HG03571 (cell line): ENCODE data around the gene AUTS2.

Experiments
- ATAC-seq: cut with Tn5 transposase; IDR thresholded peaks from one replicate; pipeline ENCODE4 v1.9.1; 2021; ENCODE audit not compliant: unreplicated experiment

The AUTS2 gene

DNA sequence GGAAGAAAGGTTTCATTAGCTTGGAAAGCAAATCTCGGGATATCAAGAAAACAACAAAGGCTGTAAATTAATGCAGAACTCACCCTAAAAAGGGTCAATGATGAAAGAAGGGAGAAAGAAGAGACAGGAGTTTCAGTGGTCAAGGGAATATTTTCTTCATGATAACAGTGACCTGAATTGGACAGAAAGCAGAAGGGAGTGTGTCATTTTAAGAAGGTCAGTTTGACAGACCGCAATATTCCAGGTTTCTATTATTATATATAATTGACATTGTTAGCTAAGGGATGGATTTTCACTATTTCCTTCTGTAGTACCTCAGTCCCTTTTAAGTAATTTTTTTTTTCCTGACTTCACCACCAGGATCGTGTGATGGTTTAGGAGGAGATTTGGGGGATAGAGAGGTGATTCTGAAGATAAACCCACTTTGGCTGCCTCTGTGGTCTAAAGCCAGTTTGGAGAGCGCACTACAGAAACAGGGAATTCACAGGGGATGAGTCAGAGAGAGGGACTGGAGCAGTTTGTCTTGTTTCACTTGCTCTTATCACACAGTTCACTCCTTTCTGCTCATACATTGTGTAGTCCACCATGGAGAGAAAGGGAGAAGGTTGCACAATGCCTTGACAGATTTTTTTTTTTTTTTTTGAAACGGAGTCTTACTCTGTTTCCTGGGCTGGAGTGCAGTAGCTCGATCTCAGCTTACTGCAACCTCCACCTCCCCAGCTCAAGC is 417.9 kb downstream of the AUTS2 start:
- ATAC-seq, result no peak

DNA sequence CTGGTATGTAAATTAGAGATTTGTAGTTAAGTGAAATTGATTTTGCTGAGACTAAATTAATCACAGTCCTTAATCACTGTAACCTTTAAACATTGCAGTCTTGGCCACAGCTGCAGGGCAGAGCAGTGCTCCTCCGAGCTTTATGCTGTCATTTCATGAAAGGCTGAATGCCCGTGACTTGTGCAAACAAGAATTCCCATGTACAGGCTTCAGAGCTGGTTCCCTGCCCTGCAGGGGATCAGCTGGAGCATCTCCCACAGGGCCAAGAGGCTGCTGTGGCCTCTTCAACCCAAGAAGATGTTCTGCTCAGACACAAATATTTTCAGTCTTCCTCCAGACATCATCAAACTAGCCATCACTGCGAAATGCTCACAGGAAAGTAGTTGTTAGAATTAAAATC is 419.1 kb downstream of the AUTS2 start:
- no peak for ATAC-seq

- ATAC-seq, result no peak
Observed at GRCh38 chr7:70018700-70019099, 420.4 kb downstream of the AUTS2 start.

GRCh38 chr7:70027867-70028266 is 429.6 kb downstream of the AUTS2 start:
- ATAC-seq, result no peak

GRCh38 chr7:70028620-70029019 is 430.3 kb downstream of the AUTS2 start:
- ATAC-seq, result no peak

GRCh38 chr7:70029993-70030392 is 431.7 kb downstream of the AUTS2 start:
- ATAC-seq, result no peak

- ATAC-seq, result no peak
Observed at GRCh38 chr7:70030745-70031144, 432.5 kb downstream of the AUTS2 start.

- ATAC-seq, result no peak
Observed at GRCh38 chr7:70031245-70031644, 433.0 kb downstream of the AUTS2 start.

- no peak for ATAC-seq
Observed at GRCh38 chr7:70032649-70033048, 434.4 kb downstream of the AUTS2 start.

DNA sequence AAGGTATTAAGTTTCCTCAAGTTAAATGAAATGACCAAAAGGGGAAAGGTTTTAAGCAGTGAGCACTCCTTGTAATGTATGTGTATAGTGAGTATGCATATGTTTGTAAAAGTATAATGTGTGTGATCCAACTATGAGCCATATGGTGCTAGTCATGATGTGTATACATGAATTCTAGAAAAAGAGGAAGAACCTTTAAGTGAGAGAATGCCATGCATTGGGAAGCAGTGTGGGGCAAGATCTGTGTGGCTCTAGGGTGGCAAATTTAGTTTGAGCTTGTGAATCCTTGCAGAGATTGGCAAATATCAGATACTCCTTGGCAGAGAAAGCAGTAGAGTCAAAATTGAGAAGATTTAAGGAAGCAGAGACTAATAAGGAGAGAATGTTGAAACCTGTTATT is 435.0 kb downstream of the AUTS2 start:
- ATAC-seq, result no peak

GRCh38 chr7:70034999-70035398 is 436.7 kb downstream of the AUTS2 start:
- no peak for ATAC-seq

- ATAC-seq, result no peak
Observed at GRCh38 chr7:70035519-70035918, 437.2 kb downstream of the AUTS2 start.

- no peak for ATAC-seq
Observed at GRCh38 chr7:70035955-70036354, 437.7 kb downstream of the AUTS2 start.

DNA sequence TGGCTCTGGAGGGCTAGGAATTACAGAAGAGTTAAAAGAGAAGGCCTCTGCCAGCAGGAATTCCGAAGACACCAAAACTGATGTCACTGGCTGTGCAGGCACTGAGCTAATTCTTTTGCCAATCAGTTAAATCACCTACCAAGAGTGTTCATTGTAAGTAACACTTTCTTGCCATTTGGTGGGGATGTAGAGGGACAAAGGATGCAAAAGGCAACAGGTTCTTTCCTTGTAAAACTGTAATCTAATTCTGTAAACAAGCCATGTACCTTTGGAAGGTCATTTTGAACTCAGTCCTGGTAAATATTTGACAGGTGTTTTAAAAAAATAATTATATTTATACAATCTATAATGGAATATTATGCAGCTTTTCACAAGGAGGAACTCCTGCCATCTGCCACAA is 438.4 kb downstream of the AUTS2 start:
- no peak for ATAC-seq

DNA sequence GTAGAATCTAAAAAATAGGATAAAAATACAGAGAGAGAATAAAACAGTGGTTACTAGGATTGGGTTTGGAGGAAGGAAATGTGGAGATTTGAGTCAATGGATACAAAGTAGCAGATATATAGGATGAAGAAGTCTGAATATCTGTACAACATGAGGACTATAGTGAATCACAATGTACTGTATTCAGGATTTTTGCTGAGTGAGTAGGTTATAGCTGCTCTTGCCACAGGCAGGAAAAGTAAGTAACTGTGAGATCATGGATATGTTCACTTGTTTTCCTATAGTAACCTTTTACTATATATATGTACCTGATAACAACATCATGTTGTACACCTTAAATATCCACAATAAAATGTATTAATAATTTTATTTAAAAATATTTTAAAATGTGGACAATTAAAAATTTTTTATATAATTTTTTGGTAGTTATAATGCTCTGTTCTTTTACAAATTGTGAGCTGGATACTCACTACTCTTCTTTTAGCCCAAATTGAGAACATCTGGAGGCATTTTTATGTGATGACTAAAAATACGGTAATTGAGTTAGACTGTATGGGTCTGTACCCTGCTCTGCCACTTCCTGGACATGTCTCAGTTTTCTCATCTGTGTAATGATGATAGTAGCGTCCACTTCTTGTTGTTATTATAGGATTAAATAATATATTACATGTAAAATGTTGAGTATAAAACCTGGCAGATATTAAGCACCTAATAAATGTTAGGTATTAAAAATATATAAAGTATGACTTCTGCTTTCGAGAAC is 439.1 kb downstream of the AUTS2 start:
- no peak for ATAC-seq

DNA sequence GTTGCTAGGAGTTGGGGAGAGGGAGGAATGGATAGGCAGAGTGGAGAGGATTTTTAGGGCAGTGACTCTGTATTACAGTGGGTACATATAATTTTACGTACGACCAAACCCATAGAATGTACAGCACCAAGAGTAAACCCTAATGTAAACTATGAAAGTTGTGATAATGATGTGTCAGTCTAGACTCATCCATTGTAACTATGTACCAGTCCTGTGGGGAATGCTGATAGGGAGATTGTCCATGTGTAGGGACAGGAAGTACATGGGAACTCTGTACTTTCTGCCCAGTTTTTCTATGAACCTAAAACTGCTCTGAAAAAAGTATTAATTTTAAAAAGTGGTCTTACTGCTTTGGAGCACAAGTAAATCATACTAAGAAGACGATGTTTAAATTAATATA is 441.8 kb downstream of the AUTS2 start:
- ATAC-seq, result no peak

DNA sequence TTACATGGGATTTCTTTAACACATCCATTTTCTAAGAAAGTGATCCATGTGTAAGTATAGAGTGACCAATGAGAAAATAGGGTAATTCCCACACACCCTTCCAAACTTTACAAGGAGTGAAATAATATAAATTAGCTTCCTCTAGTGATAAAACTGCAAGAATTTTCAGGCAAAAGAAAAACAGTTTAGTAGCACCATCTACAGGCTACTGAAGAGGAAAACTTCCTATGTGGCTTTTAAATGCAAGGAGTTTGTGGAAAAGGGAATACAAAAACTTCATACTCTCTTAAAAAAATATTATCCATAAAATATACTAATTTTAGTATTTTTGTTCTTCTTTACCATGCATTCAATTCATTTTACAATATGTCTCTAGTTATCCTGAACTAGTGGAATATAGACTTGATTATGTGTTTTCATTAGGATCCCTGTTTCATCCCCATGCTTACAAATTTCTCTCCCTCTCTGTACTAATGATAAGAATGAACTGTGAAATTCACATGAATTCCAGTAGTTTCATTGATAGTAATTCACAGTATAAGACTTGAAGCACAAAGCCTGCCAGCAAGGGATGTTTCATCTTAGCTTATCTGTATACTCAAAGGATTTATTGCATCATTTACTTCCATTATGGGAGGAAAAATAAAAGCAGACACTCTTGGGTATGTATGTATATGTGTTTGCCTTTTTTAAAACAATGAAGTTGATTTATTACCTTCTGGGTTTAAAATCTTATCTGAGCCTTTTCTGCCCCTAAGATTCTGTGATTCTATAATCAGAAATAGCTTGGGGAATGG is 442.9 kb downstream of the AUTS2 start:
- ATAC-seq, result no peak

- no peak for ATAC-seq
Observed at GRCh38 chr7:70042533-70042932, 444.3 kb downstream of the AUTS2 start.

DNA sequence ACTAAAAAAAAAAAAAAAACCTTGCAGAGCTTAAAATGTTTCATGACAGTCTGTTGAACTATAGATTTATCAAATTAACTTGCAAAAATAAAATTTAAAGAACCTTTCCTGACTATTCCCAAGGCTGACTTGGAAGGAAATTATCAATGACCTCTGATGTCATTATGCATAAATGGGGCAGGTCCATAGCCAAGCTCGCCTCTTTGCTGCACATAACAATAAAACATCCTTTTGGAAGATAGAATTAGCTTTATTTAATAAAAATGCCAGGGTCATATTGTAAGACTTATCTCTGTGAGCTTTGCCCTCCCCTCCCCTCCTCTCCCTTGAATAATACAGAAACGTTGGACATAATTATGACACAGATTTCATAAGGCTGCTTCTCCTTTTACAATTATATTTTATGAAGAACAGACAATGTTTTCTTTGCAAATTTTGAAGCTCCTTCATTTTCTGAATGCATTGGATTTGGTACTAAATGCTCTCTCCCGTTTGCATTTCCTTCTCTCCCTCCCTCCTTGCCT is 444.8 kb downstream of the AUTS2 start:
- ATAC-seq, result no peak

GRCh38 chr7:70044064-70044463 is 445.8 kb downstream of the AUTS2 start:
- ATAC-seq, result no peak

DNA sequence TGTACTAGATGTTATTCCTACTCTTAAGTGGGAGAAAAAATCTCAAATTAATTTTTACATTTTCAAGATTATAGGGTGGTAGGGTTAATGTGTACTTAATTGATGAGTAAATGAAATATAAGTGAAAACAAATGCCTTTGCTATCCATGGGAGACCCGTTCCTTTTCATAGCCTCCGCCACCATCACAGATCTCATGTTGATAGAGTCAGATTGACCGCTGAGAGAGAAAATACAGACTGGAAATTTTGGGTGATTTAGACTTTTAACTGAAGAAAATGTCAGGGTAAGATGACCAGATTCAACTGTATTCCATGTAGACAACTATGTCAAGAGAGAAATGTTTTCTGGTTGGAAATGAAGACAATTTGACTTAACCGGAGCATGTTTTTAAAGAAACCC is 446.2 kb downstream of the AUTS2 start:
- ATAC-seq, result no peak

DNA sequence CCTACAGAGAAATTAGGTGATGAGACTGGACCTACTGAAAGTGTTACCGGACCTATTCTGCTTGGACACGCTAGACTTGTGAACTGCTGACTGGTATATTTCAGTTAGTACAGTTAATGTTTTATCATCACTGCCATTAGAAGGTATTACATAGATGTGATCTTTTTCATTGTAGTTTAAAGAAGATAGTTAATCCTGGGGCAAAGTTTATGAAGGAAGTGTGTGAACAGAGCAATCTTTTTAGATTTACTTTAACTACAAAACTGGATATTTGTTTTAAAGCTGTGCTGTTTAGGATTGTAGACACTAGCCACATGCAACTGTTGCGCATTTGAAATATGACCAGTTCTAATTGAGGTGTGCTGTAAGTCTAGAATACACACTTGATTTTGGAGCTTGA is 446.7 kb downstream of the AUTS2 start:
- no peak for ATAC-seq
